Astrocyte (in vitro differentiated cells and primary cell): ENCODE results near the gene C20orf144. TPM values are rescaled to one million over a fixed set of nuclear protein-coding genes. Genes with fewer than 3 reads are reported as not detected.

Experiments
- DNase-seq: peaks from one replicate; pipeline ENCODE4 v3.0.0-alpha.2; 2010; ENCODE audit warnings: low read depth
- FAIRE-seq: peaks from 2 replicates; lab custom pipeline; 2011; peaks lifted over from hg19 to GRCh38; lab: Jason Lieb, UNC
- H2AFZ ChIP-seq: 2 replicates; pipeline ENCODE4 v1.6.0; 2012; ENCODE audit warnings: low read depth, low read length, inconsistent platforms
- H3K27ac ChIP-seq: 2 replicates; pipeline ENCODE4 v1.5.1; 2011; ENCODE audit warnings: low read depth, low read length, inconsistent platforms
- H3K27me3 ChIP-seq: 2 replicates; pipeline ENCODE4 v1.6.0; 2011; ENCODE audit warnings: low read length, inconsistent platforms; ENCODE audit not compliant: insufficient read depth
- H3K36me3 ChIP-seq: 2 replicates; pipeline ENCODE4 v1.5.1; 2011; ENCODE audit warnings: low read length, inconsistent platforms; ENCODE audit not compliant: insufficient read depth
- H3K4me1 ChIP-seq: 2 replicates; pipeline ENCODE4 v1.5.1; 2011; ENCODE audit warnings: low read length, inconsistent platforms; ENCODE audit not compliant: insufficient read depth
- H3K4me2 ChIP-seq: 2 replicates; pipeline ENCODE4 v1.6.0; 2012; ENCODE audit warnings: low read length, inconsistent platforms
- H3K4me3 ChIP-seq: 2 replicates; pipeline ENCODE4 v1.5.1; 2011; ENCODE audit warnings: low read depth, mild to moderate bottlenecking, low read length, inconsistent platforms; ENCODE audit not compliant: insufficient read depth
- H3K79me2 ChIP-seq: 2 replicates; pipeline ENCODE4 v1.6.0; 2012; ENCODE audit warnings: mild to moderate bottlenecking, low read length, inconsistent platforms; ENCODE audit not compliant: insufficient read depth
- H3K9ac ChIP-seq: 2 replicates; pipeline ENCODE4 v1.6.0; 2012; ENCODE audit warnings: mild to moderate bottlenecking, low read length, inconsistent platforms
- H3K9me3 ChIP-seq: 2 replicates; pipeline ENCODE4 v1.5.1; 2012; ENCODE audit warnings: low read depth, mild to moderate bottlenecking, low read length, inconsistent platforms; ENCODE audit not compliant: insufficient read depth
- H4K20me1 ChIP-seq: 2 replicates; pipeline ENCODE4 v1.6.0; 2012; ENCODE audit warnings: low read length, inconsistent platforms; ENCODE audit not compliant: insufficient read depth
- H3K27ac Mint-ChIP-seq: one replicate; pipeline ENCODE4 v1.8.0; 2021; ENCODE audit warnings: mild to moderate bottlenecking, mixed read lengths; ENCODE audit not compliant: unreplicated experiment
- H3K27me3 Mint-ChIP-seq: one replicate; pipeline ENCODE4 v1.8.0; 2021; ENCODE audit warnings: low read depth, mixed read lengths; ENCODE audit not compliant: unreplicated experiment
- H3K36me3 Mint-ChIP-seq: one replicate; pipeline ENCODE4 v1.8.0; 2021; ENCODE audit warnings: low read depth, mixed read lengths; ENCODE audit not compliant: unreplicated experiment
- H3K4me1 Mint-ChIP-seq: one replicate; pipeline ENCODE4 v1.8.0; 2021; ENCODE audit warnings: low read depth, mixed read lengths; ENCODE audit not compliant: unreplicated experiment
- H3K4me3 Mint-ChIP-seq: one replicate; pipeline ENCODE4 v1.8.0; 2021; ENCODE audit warnings: mild to moderate bottlenecking, moderate library complexity, mixed read lengths; ENCODE audit not compliant: unreplicated experiment
- H3K9me3 Mint-ChIP-seq: one replicate; pipeline ENCODE4 v1.8.0; 2021; ENCODE audit warnings: mild to moderate bottlenecking, mixed read lengths; ENCODE audit not compliant: unreplicated experiment
- CTCF ChIP-seq: IDR thresholded peaks from 2 replicates; pipeline ENCODE4 v1.5.1; 2011; ENCODE audit warnings: low read depth, mild to moderate bottlenecking, inconsistent platforms, low read length, moderate library complexity; ENCODE audit not compliant: insufficient read depth
- EZH2 ChIP-seq: IDR thresholded peaks from 2 replicates; pipeline ENCODE4 v1.6.1; 2012; ENCODE audit warnings: mild to moderate bottlenecking, low read length, inconsistent platforms; ENCODE audit not compliant: insufficient read depth
- total RNA-seq: library from RNA; stranded (reverse); gene quantifications from 2 replicates; pipeline ENCODE4 v1.2.1, GENCODE V29; 2021

The C20orf144 gene
- total RNA-seq, 1 donor from 2014 or later, result 0.16 TPM

DNA sequence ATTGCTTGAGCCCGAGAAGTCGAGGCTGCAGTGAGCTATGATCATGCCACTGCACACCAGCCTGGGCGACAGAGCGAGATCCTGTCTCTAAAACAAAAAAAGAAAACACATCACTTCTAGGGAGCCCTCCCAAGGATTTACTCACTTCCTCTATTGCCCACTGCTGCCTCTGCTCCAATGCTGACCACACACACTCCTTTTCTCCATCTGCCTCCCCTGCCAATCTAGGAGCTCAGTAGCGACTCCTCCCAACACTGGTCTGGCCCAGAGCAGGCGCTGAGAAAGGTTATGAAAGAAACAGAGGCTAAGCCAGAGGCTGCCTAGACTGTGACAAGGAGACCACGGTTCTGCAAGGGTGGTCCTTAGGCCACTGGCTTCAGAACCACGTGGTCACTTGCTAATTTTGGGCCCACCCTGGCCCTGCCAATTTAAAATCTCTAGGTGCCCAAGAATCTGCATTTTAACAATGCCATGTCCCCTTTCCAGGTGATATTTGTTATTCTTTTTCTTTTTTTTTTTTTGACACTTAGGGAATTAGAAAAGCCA, 25.3 kb downstream of the C20orf144 start:
- Histone ChIP-seq H3K9me3 (no peaks in the 10 kb centered on the region), H3K36me3 (no peaks in the 10 kb centered on the region), H3K79me2 (peaks cover 10% of the 10 kb centered on the region), H3K27ac (no peak overlapping the region), H3K4me2 (peak overlapping the region; percentile 16), H4K20me1 (peaks cover 10% of the 10 kb centered on the region), H2AFZ (no peak overlapping the region), H3K4me1 (peaks cover 22% of the 10 kb centered on the region), H3K9ac (no peak overlapping the region), H3K4me3 (no peak overlapping the region), H3K27me3 (no peaks in the 10 kb centered on the region)
- no peak for TF ChIP-seq EZH2
- TF ChIP-seq CTCF, result no peak
- Mint-ChIP-seq H3K4me3 (peak overlapping the region; percentile 87), H3K4me1 (peaks cover 7% of the 10 kb centered on the region), H3K27ac (peak overlapping the region; percentile 75), H3K9me3 (no peaks in the 10 kb centered on the region), H3K36me3 (peaks cover 2% of the 10 kb centered on the region), H3K27me3 (peaks cover 3% of the 10 kb centered on the region)
- DNase-seq, result no peak
- FAIRE-seq, result no peak

DNA sequence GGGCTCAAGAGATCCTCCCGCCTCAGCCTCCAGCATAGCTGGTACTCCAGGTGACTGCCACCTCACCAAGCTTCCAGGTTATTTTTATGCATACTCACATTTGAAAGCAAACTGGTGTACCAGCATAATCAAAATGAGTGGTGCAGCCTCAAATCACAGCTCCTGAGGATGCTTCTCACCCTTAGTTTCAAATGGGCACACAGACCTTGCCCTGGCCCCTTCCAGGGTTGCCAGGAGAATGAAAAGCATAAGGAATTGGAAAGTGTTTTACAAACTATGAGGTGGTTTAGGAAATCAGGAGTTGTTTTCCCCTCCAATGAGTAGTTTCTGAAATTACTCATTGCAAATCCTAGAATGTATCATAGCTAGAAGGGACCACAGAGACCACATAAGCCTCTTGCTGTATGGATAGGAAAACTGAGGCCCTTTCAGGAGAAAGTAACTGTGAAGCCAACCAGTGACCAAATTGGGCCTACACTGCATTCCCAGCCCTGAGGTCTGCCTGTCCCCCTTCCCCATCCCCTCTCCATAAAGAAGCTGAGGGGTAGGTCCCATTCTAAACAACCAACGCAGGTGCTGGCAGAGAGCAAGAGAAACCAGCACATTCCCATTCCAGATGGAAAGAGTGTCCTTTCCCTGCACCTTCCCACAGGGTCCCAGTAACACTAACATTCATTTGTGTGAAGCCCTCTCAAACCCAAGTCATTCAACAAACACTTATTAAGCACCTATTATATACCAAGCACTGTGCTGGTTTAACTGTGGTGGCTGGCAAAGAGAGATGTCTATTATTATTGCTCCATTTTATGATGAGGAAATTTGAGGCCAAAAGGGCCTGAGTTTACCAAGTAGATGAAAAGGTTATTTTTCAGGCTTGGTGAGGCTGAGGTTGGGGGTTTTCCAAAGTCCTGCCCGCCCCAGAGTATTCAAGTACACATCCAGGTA, 26.1 kb downstream of the C20orf144 start:
- Mint-ChIP-seq H3K4me1 (peaks cover 7% of the 10 kb centered on the region), H3K27me3 (peaks cover 3% of the 10 kb centered on the region), H3K4me3 (no peak overlapping the region), H3K36me3 (peaks cover 2% of the 10 kb centered on the region), H3K27ac (no peak overlapping the region), H3K9me3 (no peaks in the 10 kb centered on the region)
- Histone ChIP-seq H3K4me1 (peaks cover 22% of the 10 kb centered on the region), H3K36me3 (no peaks in the 10 kb centered on the region), H3K9me3 (no peaks in the 10 kb centered on the region), H3K4me3 (no peak overlapping the region), H3K27ac (no peak overlapping the region), H3K79me2 (peaks cover 10% of the 10 kb centered on the region), H2AFZ (no peak overlapping the region), H3K27me3 (no peaks in the 10 kb centered on the region), H3K9ac (no peak overlapping the region), H3K4me2 (no peak overlapping the region), H4K20me1 (peaks cover 7% of the 10 kb centered on the region)
- no peak for FAIRE-seq
- TF ChIP-seq EZH2 (no peak), CTCF (no peak)
- no peak for DNase-seq
